Stimulated activated naive CD4-positive, alpha-beta T cell treated with Interleukin-2 at 50 U/mL for 16 hours (primary cell): ENCODE measurements around the gene ARRB1.

Experiments
- DNase-seq: peaks from one replicate; lab custom pipeline; 2025; lab: John Stamatoyannopoulos, UW

The ARRB1 gene

DNA sequence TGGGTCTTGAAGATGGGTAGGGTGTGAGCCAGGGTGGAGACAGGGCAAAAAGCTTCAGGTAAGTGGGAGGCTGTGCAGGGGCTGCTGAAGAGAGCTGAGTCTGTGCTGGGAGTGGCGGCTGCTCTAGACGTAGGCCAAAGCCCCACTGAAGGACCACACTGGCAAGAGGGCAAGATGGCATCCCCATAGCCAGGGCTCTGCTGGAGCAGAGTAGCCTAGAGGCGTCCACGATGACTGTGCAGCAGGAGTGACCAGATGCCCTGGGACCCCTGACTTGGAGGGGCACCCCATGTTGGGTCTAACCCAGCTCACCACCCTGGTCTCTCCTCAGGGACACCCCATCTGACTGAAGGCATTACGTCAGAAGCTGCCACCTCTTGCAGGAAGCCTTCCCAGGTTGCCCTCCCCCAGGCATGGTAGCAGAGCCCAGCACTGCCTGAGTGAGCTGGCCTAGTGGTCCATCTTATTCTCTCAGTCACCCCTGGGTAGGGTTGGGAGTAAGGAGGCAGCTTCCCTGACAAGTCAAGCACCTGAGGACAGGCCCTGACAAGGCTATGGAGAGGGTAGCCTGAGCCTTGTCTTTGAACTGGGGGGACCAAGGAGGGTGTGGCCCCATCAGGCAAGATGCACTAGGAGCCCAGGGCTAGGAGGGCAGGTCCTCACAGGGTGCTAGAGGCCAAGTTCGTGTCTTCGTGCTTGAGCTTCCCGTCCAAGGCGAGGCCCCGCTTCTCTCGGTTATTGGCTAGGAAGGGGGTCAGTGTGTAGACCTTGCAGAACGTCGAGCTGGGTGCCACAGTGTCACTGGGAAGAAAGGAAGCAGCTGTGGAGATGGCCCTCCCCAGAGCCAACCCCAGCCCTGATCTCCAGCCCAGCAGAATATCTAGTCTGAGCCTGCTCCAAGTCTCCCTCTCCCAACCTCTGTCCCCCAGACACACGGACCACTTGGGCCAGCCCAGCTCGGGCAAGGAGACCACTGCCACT is 77.8 kb downstream of the ARRB1 start:
- no peak for DNase-seq

DNA sequence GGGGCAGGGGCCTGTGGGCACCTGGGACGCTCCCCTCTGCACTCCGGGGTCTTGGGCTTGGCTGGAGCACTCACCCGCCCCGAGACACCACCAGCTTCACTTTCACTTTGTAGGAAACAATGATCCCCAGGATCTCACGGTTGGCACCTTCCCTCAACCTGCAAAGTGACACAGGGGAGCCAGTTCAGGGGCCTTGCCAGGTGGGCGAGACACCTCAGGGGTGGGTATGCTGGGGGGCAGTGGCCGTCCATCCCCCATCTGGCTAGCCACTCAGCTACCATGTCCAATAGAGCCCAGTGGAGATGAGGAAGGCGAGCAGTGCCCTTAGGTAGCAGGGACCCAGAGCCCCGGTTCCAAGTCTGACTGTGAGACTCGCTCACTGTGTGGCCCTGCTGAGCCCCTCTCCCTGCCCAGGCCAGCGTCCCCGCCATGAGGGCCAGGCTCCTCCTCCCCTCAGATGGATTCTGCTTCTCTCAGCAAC is 78.6 kb downstream of the ARRB1 start:
- no peak for DNase-seq

DNA sequence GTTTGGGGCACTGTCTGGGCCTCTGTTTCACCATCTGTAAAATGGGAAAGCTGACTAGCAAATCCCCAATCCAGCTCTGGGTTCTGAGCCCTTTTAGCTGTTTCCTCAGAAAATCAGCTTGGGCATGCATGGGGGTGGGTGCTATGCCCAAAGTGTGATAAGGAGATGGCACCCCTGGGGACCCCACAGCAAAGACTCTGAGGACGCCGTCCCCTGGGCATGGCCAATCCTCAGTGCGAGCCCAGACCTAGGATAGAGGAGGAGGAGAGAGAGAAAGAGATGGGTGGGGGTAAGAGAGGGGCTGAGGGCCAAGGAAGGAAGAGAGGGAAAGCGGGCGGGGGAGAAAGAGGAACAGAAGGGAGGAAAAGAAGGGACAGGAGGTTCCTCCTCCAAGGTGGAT is 79.1 kb downstream of the ARRB1 start:
- no peak for DNase-seq

DNA sequence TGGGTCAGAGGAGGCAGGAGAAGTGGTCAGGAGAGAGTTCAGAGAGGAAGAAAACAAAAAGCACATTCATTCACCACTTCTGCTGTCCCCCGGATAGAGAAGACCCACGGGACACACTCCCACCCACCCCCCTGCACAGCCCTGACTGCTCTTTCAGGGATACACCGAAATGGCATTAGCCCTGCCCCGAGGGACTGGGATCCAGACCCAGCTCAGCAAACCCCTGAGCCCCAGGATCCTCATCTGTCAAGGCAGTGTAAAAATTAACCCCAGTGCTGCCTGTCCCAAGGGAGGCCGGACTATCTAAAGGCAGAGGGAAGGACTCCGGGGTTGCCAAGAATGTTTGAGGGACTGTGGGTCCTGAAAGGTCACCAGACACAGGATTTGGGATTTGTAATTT is 79.7 kb downstream of the ARRB1 start:
- no peak for DNase-seq

DNA sequence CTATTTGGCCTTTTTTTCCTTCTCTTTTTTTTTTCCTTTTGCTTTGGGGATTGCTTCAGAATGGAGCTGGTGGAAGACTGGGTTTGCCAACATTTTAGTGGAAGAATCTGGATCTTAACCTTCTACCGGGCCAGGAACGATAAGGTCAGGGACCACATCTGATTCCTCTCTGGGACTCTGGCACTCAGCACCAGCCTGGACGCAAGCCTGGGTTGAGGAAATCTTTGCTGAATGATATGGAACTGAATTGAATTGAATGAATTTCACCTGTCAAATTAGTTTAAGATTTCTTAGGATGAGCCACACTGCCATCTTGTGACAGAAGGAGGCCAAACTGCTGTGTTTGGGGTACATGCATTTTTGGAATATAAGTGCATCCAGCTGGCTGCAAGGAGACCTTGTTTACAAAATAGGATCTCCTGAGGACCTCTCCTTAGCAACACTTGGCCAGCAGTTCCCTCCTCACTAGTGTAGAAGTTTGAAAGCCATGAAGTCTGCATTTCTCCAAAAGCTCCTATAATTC is 80.5 kb downstream of the ARRB1 start:
- DNase-seq = no peak

DNA sequence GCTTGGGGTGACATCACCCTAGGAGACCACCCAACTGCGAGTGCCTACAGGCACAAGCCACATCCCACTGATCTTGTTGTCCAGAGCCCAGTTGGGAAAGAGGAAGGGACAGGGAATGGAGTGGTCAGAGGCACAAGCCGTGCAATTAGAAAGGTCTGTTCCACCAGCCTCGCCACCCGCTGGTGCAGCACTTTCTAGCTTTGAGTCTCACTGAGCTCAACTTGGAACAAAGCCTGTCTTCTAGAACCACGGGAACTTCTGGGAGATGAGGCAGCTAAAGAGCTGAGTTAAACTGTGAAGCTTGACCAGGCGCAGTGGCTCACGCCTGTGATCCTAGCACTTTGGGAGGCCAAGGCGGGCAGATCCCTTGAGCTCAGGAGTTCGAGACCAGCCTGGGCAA is 81.6 kb downstream of the ARRB1 start:
- no peak for DNase-seq

DNA sequence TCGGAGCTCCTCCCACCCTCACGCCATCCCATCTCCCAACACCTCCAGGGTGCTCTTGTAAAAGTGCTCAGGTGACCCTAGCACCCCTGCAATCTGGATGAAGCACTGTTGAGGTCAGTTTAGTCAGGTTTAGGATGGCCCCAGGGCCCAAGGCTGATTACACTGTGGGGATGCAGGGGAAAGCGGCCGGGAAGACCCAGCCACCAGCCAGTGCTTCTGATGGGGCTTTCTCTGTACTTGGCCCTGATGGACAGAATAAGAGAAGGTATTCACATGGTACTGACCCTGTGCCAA is 82.1 kb downstream of the ARRB1 start:
- no peak for DNase-seq

DNA sequence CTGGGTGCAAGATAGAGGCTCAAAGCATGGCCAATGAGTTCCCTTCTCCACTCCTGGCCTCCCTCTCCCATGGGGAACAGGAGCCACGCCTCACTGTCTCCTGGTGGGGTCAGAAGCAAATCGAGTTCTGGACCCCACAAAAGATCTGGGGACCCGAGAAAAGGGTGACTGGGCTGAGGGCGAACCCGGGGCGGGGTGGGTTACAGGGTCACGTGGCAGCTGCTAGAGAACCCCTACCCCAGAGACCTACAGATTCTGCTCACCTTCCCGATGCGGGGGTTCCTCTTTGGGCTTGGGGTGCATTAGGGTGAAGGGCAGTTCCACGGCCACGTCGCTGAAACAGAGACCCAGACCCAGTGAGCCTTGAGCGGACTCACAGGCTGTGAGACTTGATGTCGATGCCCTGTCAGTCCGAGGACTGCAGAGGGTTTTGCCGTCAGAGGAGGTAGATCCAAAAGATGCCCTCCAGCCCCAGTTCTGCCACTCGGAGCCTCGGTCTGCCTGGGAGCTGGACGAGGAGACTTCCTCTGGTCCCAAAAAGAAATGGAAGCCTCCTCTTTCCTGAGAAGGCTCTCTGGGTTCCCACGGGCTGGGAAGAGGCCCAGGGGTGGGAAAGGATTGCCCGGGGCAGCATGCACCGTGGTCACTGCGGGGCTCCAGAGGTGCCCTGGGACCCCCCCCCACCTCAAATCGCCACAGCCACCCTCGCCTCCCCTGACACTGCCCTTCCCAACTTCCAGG is 82.7 kb downstream of the ARRB1 start:
- DNase-seq = no peak

DNA sequence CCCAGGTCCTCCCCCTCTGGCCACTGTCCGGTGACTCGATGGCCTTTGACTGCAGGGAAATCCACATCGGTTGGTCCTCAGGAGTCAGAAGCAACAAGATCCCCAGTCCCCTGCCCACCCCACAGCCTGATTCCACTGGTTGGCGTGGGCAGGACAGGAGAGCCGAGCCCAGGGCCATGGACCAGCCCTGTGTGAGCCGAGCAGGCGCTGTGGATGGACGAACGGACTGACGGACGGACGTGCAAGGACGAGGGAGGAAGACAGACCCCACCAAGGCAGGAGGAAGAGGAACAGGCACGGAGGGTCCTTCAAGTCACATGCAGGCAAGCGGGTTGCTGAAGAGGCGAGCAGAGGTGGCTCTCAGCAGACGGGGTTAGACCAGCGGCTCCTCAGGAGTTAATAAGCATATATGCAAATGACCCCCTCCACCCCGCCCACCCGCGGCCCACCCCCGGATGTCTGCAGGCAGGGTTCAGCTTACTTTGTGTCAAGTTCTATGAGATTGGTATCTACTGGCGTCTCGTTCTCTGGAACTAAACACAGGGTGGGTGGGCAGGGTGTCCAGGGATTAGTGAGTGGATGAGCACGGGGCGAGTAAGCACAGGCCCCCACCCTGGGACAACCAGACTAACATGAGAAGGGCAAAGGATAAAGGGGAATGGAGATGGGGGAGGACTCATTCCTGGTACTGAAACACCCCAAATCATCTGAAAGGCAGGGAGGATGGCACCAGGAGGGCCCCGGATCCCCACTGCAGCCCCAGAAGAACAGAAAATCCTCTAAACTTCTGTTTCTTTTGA is 84.1 kb downstream of the ARRB1 start:
- no peak for DNase-seq

DNA sequence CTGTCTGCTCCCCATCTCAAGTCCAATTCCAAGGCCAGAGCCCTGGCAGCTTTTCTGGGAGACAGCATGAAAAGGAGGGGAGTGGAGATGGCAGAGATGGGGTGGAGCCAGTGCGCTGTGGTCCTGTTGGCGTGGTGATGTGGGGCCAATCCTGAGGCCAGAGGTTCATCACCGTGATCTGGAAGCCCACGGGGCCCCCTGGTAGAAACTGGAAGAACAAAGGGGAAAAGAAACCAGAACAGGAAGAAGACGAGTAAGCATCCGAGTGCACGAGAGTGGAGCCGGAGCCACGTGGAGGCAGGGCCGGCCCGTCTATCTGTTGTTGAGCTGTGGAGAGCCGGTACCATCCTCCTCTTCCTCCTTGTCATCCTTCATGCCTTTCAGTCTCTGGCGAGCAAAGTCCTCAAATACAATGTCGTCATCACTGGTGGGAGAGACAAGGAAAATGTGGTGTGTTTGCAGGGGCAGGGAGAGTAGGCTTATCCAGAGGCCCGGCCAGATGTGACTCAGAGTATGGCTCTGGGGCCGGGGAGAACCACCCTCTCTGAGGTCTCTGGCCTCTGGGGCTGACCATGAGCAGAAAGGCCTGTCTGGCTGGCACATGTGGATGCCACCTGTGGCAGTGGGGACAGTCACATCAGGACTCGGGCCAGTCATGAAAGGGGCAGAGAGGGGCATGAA is 85.5 kb downstream of the ARRB1 start:
- DNase-seq = no peak

DNA sequence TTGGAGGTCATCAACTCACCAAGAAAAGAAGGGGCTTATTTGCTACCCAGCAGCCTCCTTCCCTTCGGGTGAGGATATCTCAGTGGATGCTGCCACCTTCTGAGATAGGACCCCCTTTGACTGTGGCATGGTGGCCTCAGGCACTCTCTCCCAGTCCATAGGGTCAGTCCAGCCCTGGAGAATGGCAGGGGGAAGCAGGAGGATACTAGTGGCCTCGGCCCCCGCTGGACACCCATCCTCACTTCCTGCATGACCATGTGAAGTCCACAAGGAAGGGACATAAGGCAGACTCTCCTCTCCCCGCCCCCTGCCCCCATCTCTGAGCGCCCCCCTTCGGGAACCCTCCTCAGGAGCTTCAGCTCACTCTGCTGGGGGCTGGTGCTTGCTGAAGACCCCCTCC is 86.5 kb downstream of the ARRB1 start:
- no peak for DNase-seq

DNA sequence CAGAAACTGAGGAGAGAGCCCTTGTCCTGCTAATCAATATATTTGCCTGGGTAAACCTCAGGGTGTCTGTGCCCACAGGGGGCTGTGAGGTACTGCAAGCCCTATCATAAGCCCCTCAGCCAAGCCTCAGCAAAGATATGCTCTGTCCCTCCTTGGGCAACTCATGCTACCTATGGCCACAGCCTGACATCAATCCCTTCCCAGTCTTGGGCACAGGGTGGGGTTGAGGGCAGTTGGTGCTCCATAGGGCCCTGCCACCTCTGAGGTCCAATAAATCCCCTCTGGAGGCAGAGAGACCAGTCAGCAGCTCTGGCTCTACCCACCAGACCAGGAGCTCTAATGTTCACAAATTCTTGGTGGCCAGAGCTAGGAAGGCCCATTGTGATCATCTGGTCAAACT is 87.1 kb downstream of the ARRB1 start:
- DNase-seq = no peak

DNA sequence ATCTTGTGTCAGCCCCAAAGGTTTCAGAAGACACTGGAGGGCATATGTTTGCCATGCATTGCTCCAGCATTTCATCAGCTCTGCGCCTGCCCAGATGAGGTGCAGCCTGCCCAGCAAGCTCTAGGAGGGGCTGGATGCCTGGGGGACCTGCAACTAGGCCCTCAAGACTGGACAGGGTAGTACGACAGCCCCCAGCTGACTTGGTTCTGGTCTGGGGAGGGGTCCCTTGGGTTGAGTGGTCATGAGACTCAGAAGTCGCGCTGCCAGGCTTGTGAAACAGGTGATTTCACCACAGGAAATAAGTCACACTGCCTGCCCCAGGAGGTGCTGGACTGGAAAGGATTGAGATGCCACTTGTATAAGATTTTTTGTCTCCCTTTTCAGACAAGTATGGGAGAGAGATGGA is 87.5 kb downstream of the ARRB1 start:
- DNase-seq = no peak

DNA sequence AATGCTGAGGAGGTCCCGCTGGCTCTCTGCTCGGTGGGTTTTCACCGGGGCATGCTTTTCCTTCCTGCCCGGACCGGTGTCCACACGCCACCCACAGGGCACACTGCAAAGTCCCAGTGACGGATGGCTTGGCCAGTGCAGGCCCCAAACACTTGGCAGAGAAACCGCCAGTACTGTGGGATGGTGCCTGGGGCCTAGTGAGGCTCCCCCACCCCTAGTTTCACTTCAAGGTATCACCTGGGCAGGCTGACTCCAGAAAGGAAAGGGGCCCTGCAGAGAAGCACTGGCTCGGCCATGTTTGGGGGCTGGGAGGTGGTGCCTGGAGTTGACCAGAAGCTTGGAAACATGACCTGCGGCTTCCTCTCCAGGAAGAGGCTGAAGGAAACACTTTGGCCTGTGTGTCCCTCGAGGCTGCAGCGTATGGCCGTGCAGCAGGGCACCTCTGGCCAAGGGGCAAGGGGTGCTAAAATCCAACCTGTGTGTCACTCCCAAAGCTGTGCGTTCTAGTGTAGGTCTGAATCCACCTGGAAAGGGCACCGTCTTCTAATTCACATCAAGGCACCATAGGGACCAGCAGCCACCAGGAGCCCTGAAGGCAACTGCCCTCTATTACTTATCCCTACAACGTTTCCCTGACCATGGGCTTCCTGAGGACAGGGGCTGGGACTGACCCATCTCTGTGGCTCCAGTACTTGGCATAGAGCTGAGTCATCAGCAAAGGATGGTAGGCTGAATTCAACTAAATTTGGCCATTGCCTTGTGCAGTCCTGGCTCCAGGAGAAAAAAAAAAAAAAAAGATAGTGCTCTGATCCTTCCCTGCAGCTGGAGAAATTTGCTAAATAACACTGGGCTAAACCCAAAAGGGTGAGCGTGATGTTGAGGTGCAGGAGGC is 88.3 kb downstream of the ARRB1 start:
- no peak for DNase-seq

DNA sequence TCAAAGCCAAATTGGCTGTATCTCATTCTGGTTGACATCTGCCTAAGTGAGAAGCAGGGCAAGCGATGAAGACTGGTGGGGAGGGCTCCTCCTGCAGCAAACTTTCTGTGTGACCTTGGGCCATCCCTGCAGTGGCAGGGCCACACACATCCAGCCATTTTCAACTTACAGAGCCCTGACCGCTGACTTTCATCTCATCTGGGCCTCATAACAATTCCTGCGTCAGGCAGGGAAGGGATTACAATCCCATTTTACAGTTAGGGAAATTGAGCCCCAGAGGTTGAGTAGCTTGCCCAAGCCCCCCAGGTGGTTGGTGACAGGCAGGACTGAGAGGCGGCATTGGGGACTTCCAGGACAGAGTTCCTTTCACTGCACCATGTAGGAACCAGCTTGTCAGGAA is 89.0 kb downstream of the ARRB1 start:
- DNase-seq = no peak

DNA sequence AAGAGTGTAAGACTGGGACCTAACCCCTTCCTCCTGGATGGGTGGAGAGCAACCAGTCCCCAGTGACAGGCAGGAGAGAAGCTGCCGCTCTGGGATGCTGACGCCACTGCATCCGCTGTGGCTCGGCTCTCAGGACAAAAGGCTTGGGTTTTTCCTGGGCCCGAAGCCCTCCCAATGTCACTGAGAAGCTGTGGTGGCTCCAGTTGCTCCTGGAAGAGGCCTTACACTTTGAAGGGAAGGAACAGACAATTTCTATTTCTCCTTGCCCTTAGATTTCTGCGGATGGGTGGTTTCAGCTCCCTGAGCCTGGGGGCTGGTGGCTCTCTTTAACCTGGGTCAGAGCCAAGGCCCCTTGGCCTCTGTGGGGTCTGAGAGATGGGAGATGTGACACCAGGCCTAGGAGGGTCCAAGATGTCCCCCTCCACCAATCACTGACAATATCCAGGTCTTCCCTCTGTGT is 89.5 kb downstream of the ARRB1 start:
- no peak for DNase-seq

DNA sequence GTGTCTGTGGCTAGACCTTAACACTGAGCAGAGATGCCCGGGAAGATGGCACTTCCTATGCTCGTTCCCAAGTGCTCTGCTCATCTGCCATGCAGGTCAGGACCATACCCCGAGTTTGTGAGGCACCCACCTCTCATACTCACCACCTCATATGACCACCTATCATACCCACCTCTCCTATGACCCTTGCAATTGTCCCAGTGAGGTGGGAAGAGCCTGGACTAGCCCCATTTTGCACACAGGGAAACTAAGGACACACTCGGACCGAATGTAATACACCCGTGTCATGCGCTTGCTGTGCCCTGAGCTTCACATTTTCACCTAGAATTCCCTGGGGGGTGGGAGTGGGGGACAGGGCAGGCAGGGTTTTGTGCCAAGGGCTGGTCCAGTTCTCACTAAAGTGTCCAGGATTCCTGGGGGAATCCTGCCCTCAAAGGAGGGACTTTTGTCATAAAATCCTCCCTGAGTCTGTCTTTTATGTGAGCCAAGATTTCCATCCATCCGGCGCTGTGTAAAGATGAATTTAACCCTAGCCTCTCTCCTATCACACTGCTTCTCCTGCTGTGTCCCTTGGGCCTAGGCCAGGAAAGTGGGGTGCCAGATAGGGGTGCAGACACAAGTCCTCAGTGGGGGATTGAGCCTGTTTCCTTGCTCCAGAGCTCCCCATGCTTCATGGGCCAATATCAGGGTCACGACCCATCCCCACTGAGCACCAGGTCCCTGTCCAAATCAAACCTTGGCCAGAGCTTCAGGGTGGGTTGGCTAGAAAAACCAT is 90.9 kb downstream of the ARRB1 start:
- no peak for DNase-seq

DNA sequence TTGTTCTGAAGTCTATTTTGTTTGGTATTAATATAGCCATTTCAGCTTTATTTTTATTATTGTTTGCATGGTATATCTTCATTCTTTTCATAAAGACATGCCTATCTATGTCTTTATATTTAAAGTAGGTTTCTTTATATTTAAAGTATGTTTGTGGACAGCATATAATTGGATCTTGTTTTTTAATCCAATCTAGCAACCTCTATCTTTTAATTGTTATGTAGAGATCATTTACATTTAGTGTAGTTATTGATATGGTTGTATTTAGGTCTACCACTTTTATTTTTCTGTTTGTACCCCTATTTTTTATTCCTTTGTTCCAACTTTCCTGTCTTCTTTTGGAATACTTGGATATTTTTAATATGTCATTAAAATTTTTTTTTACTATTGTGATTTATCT is 97.1 kb downstream of the ARRB1 start:
- no peak for DNase-seq

DNA sequence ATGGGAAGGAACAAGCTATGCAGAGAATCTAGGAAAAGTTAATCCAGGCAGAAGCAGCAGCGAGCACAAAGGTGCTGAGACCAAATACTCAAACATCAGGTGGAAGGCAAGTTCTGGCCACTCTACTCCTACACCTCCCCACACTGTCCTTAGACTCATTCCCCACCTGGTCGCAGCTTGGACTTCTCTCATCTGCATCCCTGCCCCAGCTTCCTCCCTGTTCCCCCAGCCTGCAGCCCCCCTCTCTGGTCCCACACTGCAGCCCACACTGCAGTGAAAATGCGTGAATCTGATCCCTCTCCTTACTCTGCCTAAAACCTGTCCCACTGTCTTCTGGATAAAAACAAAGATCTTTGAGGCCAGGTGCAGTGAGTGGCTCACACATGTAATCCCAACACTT is 101.8 kb downstream of the ARRB1 start:
- DNase-seq = no peak

DNA sequence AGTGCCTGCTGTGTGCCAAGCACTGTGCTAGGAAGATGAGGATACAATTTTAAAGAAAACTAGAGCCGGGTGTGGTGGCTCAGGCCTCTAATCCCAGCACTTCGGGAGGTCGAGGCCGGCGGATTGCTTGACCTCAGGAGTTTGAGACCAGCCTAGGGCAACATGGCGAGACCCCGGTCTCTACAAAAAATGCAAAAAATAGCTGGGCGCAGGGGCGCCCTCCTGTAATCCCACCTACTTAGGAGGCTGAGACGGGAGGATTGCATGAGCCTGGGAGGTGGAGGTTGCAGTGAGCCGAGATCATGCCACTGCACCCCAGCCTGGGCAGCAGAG is 102.6 kb downstream of the ARRB1 start:
- DNase-seq = no peak
